Amniotic epithelial cell (primary cell): ENCODE results near the gene SNPH.

Experiments
- DNase-seq: peaks from one replicate; pipeline ENCODE4 v3.0.0-alpha.2; 2010; ENCODE audit warnings: low read depth

The SNPH gene

DNA sequence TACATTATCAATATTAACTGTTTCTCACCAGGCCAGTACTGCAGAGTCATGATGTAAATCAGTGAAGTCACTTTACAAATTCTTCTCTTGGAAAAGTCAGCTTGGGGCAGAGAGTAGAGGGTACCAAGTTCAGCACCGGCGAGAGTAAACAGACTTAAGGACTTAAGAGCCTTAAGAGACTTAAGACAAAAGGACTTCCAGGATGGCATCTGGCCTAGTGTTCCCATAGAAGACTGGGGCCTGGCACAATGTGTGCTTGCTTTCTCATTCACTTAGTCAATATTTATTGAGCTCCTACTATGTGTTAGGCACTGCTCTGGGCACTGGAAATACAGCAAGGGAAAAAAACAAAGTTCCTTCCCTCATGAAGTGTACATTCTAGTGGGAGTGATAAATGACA lies 1.4 kb upstream of the SNPH start:
- DNase-seq, result no peak

DNA sequence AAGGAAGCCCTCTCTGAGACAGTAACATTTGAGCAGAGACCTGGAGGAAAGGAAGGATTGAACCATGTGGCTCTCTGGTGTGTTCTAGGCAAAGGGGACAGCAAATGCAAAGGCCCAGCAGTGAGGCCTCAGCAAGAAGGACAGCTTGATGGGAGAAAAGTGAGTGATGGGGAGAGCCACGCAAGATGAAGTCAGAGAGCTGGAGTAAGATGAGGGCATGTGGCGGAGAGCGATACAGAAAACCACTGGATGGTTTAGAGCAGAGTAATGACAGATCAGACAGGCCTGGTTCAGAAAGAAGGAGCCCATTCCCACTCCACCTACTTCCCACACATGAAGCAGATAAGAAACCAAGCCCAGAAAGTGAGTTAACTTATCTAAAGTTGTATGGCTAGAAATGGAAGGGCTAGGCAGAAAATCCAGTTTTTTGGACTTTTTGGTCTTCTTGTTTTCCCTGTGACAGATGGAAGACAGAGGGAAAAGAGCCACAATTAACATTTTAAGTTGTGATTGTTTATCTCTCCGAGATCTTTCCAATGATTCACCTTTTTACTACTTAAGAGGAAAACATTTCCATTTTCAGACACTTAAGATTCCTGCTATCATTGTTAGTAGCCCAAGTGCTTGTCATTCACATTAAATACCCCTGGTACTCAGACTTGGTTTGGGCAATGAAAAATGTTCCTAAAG lies 723 bp upstream of the SNPH start:
- peak; percentile 74 for DNase-seq

- DNase-seq, result no peak
Measured at GRCh38 chr20:1265916-1266166, 253 bp upstream of the SNPH start.

GRCh38 chr20:1267161-1267560 lies 1.1 kb downstream of the SNPH start:
- DNase-seq, result no peak

DNA sequence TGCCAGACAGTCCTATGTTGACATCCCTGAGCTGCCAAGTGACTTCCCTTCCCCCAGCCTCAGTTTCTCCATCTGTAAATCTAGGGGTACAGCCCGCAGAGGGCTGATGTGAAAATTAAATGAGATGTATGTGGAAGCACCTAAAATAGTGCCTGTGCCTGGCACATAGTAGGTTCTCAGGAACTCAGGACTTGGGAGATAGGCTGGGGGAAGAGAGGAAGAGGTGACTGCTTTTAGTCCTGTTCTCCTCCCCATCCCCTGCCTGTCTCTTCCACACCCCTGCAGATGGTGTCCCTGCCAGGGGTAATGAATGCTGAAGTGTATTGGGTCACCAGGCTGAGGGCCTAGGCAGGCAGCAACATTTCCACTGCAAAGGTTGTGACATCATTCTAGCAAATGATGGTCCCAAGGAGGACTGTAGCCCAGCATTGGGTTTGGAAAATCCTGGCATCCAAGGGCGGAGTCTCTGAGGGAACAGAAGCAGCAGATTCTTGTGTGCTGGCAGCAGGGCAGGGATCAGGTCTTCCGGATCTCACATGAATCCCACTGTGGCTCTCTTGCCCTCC lies 1.8 kb downstream of the SNPH start:
- DNase-seq, result no peak

DNA sequence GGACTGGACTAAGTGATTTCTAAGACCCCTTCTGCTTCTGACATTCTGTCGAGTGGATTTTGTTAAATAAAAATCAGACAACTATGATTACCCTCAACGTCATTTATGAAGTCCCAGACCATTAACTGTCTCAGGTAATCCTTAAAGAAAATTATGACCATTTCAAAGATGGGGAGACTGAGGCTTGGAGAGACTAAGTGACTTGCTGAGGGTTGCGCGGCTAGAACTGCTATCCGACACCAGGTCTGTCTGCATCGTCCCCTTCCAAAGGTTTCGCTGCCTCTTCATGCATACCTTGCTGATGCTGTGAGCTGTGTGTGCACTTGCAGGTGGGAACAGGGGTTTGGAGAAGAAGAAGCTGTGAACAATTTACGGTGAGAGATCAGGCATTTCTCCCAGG lies 3.1 kb downstream of the SNPH start:
- no peak for DNase-seq

DNA sequence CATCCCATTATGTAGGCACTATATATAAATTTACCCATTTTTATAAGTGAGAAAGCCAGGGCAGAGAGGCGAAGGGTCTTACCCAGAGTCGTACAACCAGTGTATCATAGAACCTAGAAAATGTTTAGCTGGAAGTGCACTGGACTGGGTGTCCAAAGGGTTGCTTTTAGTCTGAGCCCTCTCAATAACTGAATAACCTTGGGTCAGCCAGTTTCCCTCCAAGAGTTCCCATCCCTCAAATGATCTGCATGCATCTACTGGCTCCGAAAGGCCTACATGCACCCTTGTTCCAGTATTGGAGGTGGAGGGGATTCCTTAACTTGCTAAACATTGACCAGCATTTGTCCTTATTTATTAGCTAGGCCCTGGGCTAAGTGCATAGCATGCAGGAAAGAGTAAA lies 3.8 kb downstream of the SNPH start:
- DNase-seq, result no peak

- DNase-seq, result no peak
Measured at GRCh38 chr20:1272368-1273100, 6.4 kb downstream of the SNPH start.

DNA sequence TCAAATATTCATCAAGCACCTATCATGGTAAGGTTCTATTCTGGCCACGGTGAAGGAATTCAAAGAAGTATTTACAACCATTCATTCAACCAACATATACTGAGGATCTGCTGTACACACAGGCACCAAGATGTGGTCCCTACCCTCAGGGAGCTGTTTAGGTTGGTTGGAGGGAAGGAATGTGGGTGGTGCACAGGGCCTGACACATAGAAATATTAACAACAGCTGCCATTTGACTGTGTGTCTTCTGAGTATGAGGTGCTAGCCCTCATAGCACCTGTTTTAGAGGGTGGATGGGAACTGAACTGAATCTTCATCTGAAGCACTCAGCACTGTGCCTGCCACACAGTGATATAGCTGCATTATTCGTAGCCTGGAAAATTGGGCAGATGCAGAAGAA lies 7.3 kb downstream of the SNPH start:
- DNase-seq, result no peak

DNA sequence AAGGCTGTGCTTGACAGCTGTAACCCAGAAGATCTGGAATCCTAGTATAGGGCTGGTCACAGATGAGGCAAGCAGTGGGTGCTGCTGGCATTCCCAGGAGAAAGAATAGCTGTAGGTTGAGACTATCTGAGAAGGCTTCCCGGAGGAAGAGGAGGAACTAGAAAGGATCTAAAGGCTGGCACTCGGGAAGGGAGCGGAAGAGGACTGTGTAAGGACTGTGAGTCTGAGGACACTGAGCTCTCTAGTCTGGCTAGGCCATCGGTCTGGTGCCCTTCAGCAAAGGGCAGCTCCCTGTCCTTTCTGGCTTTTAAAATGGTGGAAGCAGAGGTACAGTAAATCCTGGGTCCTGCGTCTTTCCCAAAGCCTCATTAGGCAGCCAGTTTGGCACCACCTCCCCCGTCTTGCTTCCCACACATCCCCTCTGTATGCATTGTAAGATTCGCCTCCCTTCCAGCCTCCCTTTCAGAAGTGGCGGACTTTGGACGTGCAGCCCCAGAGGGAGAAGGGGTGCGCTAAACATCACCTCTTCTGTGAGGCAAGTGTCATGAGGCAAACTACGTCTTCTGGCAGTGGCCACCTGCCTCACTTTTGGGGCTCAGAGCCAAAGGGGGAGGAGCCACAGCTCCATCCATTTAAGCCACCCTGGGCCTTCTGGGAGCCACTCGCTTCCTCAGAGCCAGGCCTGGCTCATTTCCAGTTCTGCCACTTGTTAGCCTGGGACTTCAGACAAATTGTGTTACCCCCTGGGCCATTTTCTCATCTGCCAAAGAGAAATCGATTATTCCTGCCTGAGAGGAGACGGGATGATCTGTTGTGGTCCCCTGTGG lies 8.6 kb downstream of the SNPH start:
- no peak for DNase-seq

- no peak for DNase-seq
Measured at GRCh38 chr20:1275919-1276318, 9.8 kb downstream of the SNPH start.

DNA sequence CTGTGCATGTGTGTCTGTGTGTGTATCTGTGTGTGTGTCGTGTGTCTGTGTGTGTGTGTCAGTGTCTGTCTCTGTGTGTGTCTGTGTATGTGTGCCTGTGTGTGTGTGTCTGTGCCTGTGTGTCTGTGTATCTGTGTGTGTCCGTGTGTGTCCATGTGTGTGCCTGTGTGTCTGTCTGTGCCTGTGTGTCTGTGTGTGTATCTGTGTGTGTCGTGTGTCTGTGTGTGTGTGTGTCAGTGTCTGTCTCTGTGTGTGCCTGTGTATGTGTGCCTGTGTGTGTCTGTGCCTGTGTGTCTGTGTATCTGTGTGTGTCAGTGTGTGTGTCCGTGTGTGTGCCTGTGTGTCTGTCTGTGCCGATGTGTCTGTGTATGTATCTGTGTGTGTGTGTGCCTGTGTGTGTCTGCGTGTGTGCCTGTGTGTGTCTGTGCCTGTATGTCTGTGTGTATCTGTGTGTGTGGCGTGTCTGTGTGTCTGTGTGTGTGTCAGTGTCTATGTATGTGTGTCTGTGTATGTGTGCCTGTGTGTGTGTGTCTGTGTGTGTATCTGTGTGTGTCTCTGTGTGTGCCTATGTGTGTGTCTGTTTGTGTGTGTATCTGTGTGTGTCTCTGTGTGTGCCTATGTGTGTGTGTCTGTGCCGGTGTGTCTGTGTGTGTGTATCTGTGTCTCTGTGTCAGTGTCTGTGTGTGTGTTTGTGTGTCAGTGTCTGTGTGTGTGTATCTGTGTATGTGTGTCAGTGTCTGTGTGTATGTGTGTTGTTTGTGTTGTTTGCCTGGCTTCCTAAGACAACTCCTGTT lies 11.6 kb downstream of the SNPH start:
- no peak for DNase-seq

DNA sequence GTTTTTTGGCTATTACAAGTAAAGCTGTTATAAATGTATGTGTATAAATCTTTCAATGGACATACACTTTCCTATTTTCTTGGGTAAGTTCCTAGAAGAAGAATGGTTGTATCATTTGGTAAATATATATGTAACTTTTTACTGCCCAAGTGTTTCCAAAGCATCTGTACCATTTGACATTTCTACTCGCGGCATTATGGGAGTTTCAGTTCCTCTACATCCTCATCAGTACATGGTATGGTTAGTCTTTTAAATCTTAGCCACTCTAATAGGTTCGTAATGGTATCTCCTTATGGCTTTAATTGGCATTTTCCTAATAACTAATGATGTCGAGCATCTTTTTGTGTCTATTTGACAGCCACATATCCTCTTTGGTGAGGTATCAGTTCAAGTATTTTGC lies 12.9 kb downstream of the SNPH start:
- no peak for DNase-seq

DNA sequence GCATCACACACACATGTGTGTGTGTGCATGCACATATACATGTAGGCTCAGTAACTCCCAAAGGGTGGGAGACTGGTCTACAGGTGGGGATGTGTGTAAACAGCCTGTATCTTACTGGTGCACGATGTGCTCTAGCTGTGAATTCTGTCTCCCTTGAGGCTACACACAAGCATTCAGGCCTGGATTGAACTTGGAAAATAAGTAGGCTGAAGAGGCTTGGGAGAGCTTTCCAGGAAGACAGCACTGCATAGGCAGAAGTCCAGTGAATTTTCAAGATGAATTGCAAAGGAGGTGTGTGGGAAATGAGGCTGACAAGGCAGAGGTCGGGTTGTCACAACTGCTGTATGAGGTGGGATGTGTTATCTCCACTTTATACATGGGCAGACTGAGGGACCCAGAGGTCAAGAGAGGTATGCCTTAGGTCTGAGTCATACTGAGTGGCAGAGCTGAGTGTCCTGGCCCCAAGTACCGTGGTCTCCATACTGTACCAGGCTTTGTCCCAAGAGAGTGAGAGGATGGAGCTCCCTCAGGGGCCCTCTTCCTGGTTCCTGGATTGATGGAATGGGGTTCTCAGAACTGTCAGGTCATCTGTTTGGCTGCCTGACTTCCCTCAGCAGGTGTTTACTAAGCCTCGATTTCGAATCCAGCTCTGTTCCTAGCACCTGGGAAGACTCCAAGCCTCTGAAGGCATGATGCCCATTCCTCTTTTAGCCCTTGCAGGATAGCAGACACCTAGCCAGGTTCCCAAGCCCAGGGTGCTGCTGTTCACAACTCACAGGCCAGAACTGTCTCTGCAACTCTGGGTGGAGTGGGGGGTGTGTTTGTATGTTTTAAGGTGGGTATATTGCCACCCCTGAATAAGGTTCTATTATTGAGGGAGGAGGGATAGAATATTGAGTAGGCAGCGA lies 14.4 kb downstream of the SNPH start:
- peak; percentile 11 for DNase-seq

GRCh38 chr20:1281279-1282057 lies 15.4 kb downstream of the SNPH start:
- no peak for DNase-seq

- no peak for DNase-seq
Measured at GRCh38 chr20:1282966-1283365, 16.9 kb downstream of the SNPH start.

GRCh38 chr20:1283522-1284510 lies 17.7 kb downstream of the SNPH start:
- no peak for DNase-seq

DNA sequence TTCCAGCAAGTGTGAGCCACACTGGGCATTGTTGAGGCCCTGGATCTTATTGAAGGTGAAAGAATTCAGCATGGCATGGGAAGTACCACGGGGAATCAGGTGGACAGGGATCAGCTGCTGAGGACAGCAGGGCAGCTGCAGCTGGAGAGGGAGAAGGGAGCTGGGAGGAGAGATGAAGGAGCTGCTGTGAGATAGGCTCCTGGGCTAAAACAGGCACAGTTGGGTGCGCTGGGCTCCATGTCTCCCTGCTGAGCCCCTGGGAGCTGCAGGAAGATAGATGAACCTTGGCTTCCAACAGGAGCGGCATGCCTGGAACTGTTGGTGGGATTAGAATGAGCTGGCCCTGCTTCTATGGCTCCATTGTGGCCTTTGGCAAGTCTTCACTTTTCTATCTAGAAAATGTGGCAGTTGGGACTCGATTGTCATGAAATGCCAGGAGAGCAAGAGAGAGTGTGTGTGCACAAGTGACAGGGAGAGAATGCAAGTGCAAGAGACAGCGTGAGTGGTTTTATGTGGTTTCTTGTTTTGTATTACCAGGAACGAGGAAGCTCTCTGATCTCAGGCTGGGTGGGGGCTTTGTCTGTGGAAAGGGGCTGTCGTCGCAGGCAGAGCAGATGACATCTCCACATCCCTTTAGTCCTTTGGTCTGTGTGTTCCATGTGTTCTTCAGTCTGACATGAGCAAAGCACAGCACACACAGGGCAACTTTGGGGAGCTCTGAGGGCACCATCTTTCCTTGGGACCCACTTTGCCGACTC lies 20.4 kb downstream of the SNPH start:
- no peak for DNase-seq
